Measurements from ENCODE around the gene CDC42. TPM values are rescaled to one million over a fixed set of nuclear protein-coding genes. Genes with fewer than 3 reads are reported as not detected.

The CDC42 gene
- total and polyA plus RNA-seq, 2 experiments from 2014 or later = 119 to 184 TPM

- Histone ChIP-seq H3K36me3 (ENCODE audit: insufficient read depth) (no peaks in the 10 kb centered on the region), H3K4me2 (no peak overlapping the region; the same call in 1 of the 2 replicates), H3K27ac (ENCODE audit: low read depth) (no peak overlapping the region; the same call in 1 of the 2 replicates), H2AFZ (no peak overlapping the region), H3K27me3 (ENCODE audit: insufficient read depth) (no peaks in the 10 kb centered on the region), H3K4me1 (ENCODE audit: insufficient read depth) (peaks cover 8% of the 10 kb centered on the region; the same call in 1 of the 2 replicates), H3K9me2 (ENCODE audit: insufficient read depth) (no peaks in the 10 kb centered on the region), H4K20me1 (replicated peaks; ENCODE audit: insufficient read depth) (no peaks in the 10 kb centered on the region), H3K79me2 (replicated peaks; ENCODE audit: insufficient read depth) (no peaks in the 10 kb centered on the region), H3F3A (replicated peaks; ENCODE audit: low read depth) (no peaks in the 10 kb centered on the region), H3K4me3 (no peak overlapping the region)
- Mint-ChIP-seq H3K9me3 (no peaks in the 10 kb centered on the region), H3K4me3 (no peak overlapping the region), H3K36me3 (ENCODE audit: low read depth) (no peaks in the 10 kb centered on the region), H3K27ac (no peak overlapping the region; the same call in 1 of the 2 replicates), H3K27me3 (ENCODE audit: insufficient read depth, low read depth, poor library complexity) (peaks cover 11% of the 10 kb centered on the region), H3K4me1 (peaks cover 26% of the 10 kb centered on the region)
- TF ChIP-seq CTCF (conservative IDR thresholded peaks at IDR 0.05; ENCODE audit: low read depth in 2 of 2) (no peak), ZNF331 (CRISPR knock-in tag; IDR thresholded peaks at IDR 0.05; ENCODE audit: low read depth) (no peak), ETS1 (IDR thresholded peaks at IDR 0.05) (no peak), EZH2phosphoT487 (IDR thresholded peaks at IDR 0.05; ENCODE audit: unreplicated experiment) (no peak), ZNF462 (CRISPR knock-in tag; IDR thresholded peaks at IDR 0.05) (no peak)
- ATAC-seq (no peak), DNase-seq (ENCODE audit: low spot score) (no peak)
Observed at GRCh38 chr1:22122273-22123070, 70.0 kb downstream of the CDC42 start.
